NOMO-1 treated with dmso at 0.1 percent for 144 hours (cell line): ENCODE data around the gene ANO1.
"Not testable (repeated sequence)": the region's sequence is repeated elsewhere in the genome, so short reads cannot be mapped to it uniquely, and the experiment has no call there.

ENCODE experiments used
- DNase-seq: peaks from one replicate; lab custom pipeline; 2025; ENCODE audit not compliant: unreplicated experiment; lab: John Stamatoyannopoulos, UW

The ANO1 gene

GRCh38 chr11:70184396-70184795, 106.3 kb downstream of the ANO1 start:
- DNase-seq: no peak

GRCh38 chr11:70185348-70186055, 107.4 kb downstream of the ANO1 start:
- DNase-seq: no peak

- no peak for DNase-seq
Observed at GRCh38 chr11:70186420-70186819, 108.3 kb downstream of the ANO1 start.

- no peak for DNase-seq
Observed at GRCh38 chr11:70186936-70187335, 108.8 kb downstream of the ANO1 start.

GRCh38 chr11:70187771-70188170, 109.7 kb downstream of the ANO1 start:
- no peak for DNase-seq

- DNase-seq: no peak
Observed at GRCh38 chr11:70189622-70190021, 111.5 kb downstream of the ANO1 start.

GRCh38 chr11:70191495-70192140, 113.5 kb downstream of the ANO1 start:
- peak; percentile 21 for DNase-seq

- no peak for DNase-seq
Observed at GRCh38 chr11:70192666-70193410, 114.7 kb downstream of the ANO1 start.

GRCh38 chr11:70193411-70194292, 115.5 kb downstream of the ANO1 start:
- no peak for DNase-seq

GRCh38 chr11:70194792-70195791, 117.0 kb downstream of the ANO1 start:
- no peak for DNase-seq

GRCh38 chr11:70200212-70200844, 122.2 kb downstream of the ANO1 start:
- no peak for DNase-seq

- not testable (repeated sequence) for DNase-seq
Observed at GRCh38 chr11:70201047-70201446, 122.9 kb downstream of the ANO1 start.

GRCh38 chr11:70201882-70202861, 124.1 kb downstream of the ANO1 start:
- DNase-seq: peak; percentile 39

GRCh38 chr11:70202920-70203750, 125.0 kb downstream of the ANO1 start, which contains the start of gene FADD:
TSS of gene FADD (plus strand) at chr11:70203296. CDS start at chr11:70203460, 164 bp downstream.
- DNase-seq: peak; percentile 89

GRCh38 chr11:70203751-70204465, 125.8 kb downstream of the ANO1 start:
- DNase-seq: peak; percentile 77

- DNase-seq: no peak
Observed at GRCh38 chr11:70204466-70204799, 126.3 kb downstream of the ANO1 start.
